K562 (cell line): Measurements from ENCODE around the gene SDE2. TPM values are rescaled to one million over a fixed set of nuclear protein-coding genes. Genes with fewer than 3 reads are reported as not detected.

ENCODE experiments used
- CBX8 ChIP-seq: fragments of 200-600 bp; sonication (generic); IDR thresholded peaks from 2 replicates; pipeline ENCODE4 v1.6.1; 2012; ENCODE audit warnings: borderline replicate concordance, mixed run types, low read depth, mild to moderate bottlenecking, moderate library complexity, mixed read lengths, low read length, control low read depth, inconsistent platforms; ENCODE audit not compliant: poor library complexity, severe bottlenecking; ENCODE audit errors: extremely low read depth
- CHD2 ChIP-seq: IDR thresholded peaks from 2 replicates; pipeline ENCODE4 v1.6.1; 2011; ENCODE audit warnings: low read depth, low read length
- E2F1 ChIP-seq: sonication (generic); formaldehyde crosslinking; IDR thresholded peaks from 2 replicates; pipeline ENCODE4 v1.8.1; 2023; ENCODE audit warnings: mild to moderate bottlenecking, missing genetic modification reagents, moderate library complexity
- EGR1 ChIP-seq: fragments of 450-650 bp; conservative IDR thresholded peaks from 2 replicates; pipeline ENCODE4 v1.6.1; 2017; ENCODE audit warnings: mild to moderate bottlenecking
- ETV6 ChIP-seq, 3 experiments: fragments of 150-350 bp in 1 of 3; sonication (generic) in 1 of 3; formaldehyde crosslinking in 1 of 3; IDR thresholded peaks; 2 replicates each; pipeline versions ENCODE4 v1.6.1 to v1.8.0; 2014 to 2022; ENCODE audit warnings: borderline replicate concordance in 2 of 3, low read depth in 2 of 3, antibody characterized with exemption in 1 of 3, low read length in 1 of 3, mild to moderate bottlenecking in 1 of 3, missing genetic modification reagents in 1 of 3
- FOXJ3 ChIP-seq: sonication (generic); formaldehyde crosslinking; IDR thresholded peaks from 2 replicates; pipeline ENCODE4 v1.4.0; 2020; ENCODE audit warnings: mild to moderate bottlenecking, missing genetic modification reagents
- GABPB1 ChIP-seq: sonication (generic); formaldehyde crosslinking; IDR thresholded peaks from 2 replicates; pipeline ENCODE4 v1.8.0; 2022; ENCODE audit warnings: mild to moderate bottlenecking, missing genetic modification reagents
- HNRNPL ChIP-seq: fragments of 200-400 bp; formaldehyde crosslinking; IDR thresholded peaks from 2 replicates; pipeline ENCODE4 v1.6.1; 2017; ENCODE audit warnings: low read depth, mild to moderate bottlenecking, low read length
- IRF2 ChIP-seq: sonication (generic); formaldehyde crosslinking; IDR thresholded peaks from 2 replicates; pipeline ENCODE4 v1.8.1; 2022; ENCODE audit warnings: mild to moderate bottlenecking, missing genetic modification reagents
- KHSRP ChIP-seq: fragments of 450-650 bp; IDR thresholded peaks from 2 replicates; pipeline ENCODE4 v1.6.1; 2017
- MYNN ChIP-seq, 2 experiments: sonication (generic); formaldehyde crosslinking in 1 of 2; IDR thresholded peaks; 2 replicates each; pipeline versions ENCODE4 v1.5.0 to v1.6.1; 2016 to 2020; ENCODE audit warnings: antibody characterized with exemption in 1 of 2, missing genetic modification reagents in 1 of 2
- NCOA2 ChIP-seq, 2 experiments: fragments of 450-650 bp; IDR thresholded peaks; 2 replicates each; pipeline ENCODE4 v1.6.1; 2018; ENCODE audit warnings: mild to moderate bottlenecking in 2 of 2, moderate library complexity in 1 of 2; ENCODE audit not compliant: partially characterized antibody in 2 of 2
- NR2C1 ChIP-seq, 2 experiments: fragments of 450-650 bp; IDR thresholded peaks; 2 replicates each; pipeline ENCODE4 v1.6.1; 2017; ENCODE audit warnings: mild to moderate bottlenecking in 2 of 2, antibody characterized with exemption in 1 of 2, inconsistent platforms in 1 of 2, missing compliant biosample characterization in 1 of 2, missing genetic modification characterization in 1 of 2
- NRF1 ChIP-seq, 2 experiments: fragments of 450-650 bp; IDR thresholded peaks in 1 of 2; conservative IDR thresholded peaks in 1 of 2; 2 replicates each; pipeline ENCODE4 v1.6.1; 2014; ENCODE audit warnings: mild to moderate bottlenecking in 2 of 2
- PHB ChIP-seq: fragments of 250-450 bp; sonication (Bioruptor Pico); IDR thresholded peaks from 2 replicates; pipeline ENCODE4 v1.5.0; 2021
- POLR2A ChIP-seq: fragments of 450-650 bp; conservative IDR thresholded peaks from 2 replicates; pipeline ENCODE4 v1.6.1; 2016
- PRMT5 ChIP-seq: sonication (generic); formaldehyde crosslinking; IDR thresholded peaks from 2 replicates; pipeline ENCODE4 v1.5.0; 2020; ENCODE audit warnings: missing genetic modification reagents
- RAD21 ChIP-seq, 2 experiments: fragments of 250-450 bp in 1 of 2; fragments of 450-650 bp in 1 of 2; sonication (Bioruptor Pico) in 1 of 2; formaldehyde crosslinking in 1 of 2; IDR thresholded peaks in 1 of 2; conservative IDR thresholded peaks in 1 of 2; 2 replicates each; pipeline versions ENCODE4 v1.4.0 to v1.8.0; 2020 to 2022; ENCODE audit warnings: mild to moderate bottlenecking in 2 of 2, moderate library complexity in 1 of 2
- SLC30A9 ChIP-seq: fragments of 250-450 bp; sonication (Bioruptor Pico); IDR thresholded peaks from 2 replicates; pipeline ENCODE4 v1.8.0; 2022; ENCODE audit warnings: mild to moderate bottlenecking, moderate library complexity
- TFAM ChIP-seq: fragments of 250-450 bp; sonication (Bioruptor Pico); conservative IDR thresholded peaks from 2 replicates; pipeline ENCODE4 v1.5.0; 2021; ENCODE audit warnings: mild to moderate bottlenecking, moderate library complexity
- THRA ChIP-seq: fragments of 450-650 bp; IDR thresholded peaks from 2 replicates; pipeline ENCODE4 v1.6.1; 2017; ENCODE audit warnings: mild to moderate bottlenecking, moderate library complexity
- USF1 ChIP-seq: sonication (generic); formaldehyde crosslinking; IDR thresholded peaks from 2 replicates; pipeline ENCODE4 v1.9.0; 2022; ENCODE audit warnings: mild to moderate bottlenecking, missing genetic modification reagents
- ZNF143 ChIP-seq: sonication (generic); formaldehyde crosslinking; IDR thresholded peaks from 2 replicates; pipeline ENCODE4 v1.9.0; 2022; ENCODE audit warnings: mild to moderate bottlenecking, missing genetic modification reagents
- ZNF224 ChIP-seq: sonication (generic); formaldehyde crosslinking; IDR thresholded peaks from 2 replicates; pipeline ENCODE4 v1.8.0; 2022; ENCODE audit warnings: mild to moderate bottlenecking, missing genetic modification reagents
- ZNF253 ChIP-seq: fragments of 250-450 bp; sonication (Bioruptor Pico); conservative IDR thresholded peaks from 2 replicates; pipeline ENCODE4 v1.6.1; 2021; ENCODE audit warnings: mild to moderate bottlenecking
- ZNF444 ChIP-seq: fragments of 250-450 bp; sonication (Bioruptor Pico); IDR thresholded peaks from 2 replicates; pipeline ENCODE4 v1.4.0; 2020; ENCODE audit warnings: mild to moderate bottlenecking, moderate library complexity
- ZNF551 ChIP-seq: fragments of 250-450 bp; sonication (Bioruptor Pico); IDR thresholded peaks from 2 replicates; pipeline ENCODE4 v1.5.0; 2021; ENCODE audit warnings: mild to moderate bottlenecking, moderate library complexity
- ZNF717 ChIP-seq: fragments of 250-450 bp; sonication (Bioruptor Pico); IDR thresholded peaks from 2 replicates; pipeline ENCODE4 v1.5.0; 2021
- ZSCAN29 ChIP-seq: fragments of 450-650 bp; IDR thresholded peaks from 2 replicates; pipeline ENCODE4 v1.6.1; 2017
- polyA plus RNA-seq, 8 experiments: library from polyadenylated mRNA; depleted of rRNA in 4 of 8; stranded (reverse) in 5 of 8; unstranded in 3 of 8; fragments of >200 nt; fragmentation: Nextera tagmentation in 2 of 8; fragmentation: Illumina TruSeq in 1 of 8; extraction: Ambion mirVana in 2 of 8; extraction: Trizol in 1 of 8; gene quantifications; 2 replicates each; pipeline versions ENCODE4 v1.2.1 to v1.2.3, GENCODE V29; 2011 to 2014; ENCODE audit warnings: inconsistent platforms in 1 of 8, missing spikeins in 1 of 8
- total RNA-seq, 7 experiments: library from RNA; depleted of rRNA in 6 of 7; stranded (reverse); fragments of >200 nt in 6 of 7; fragmentation: Illumina TruSeq in 2 of 7; extraction: Trizol in 2 of 7; gene quantifications; 2 replicates each; pipeline versions ENCODE4 v1.2.1 to v1.2.3, GENCODE V29; 2011 to 2021; ENCODE audit warnings: low replicate concordance in 1 of 7

SDE2 gene
- total and polyA plus RNA-seq, 9 of the 15 experiments (the other 6 are each of a cell fraction or from before 2014, with no cell fraction given): 14.3 to 62.3 (median 46.0) TPM

GRCh38 chr1:226009650-226010044 lies 10.5 kb upstream of the SDE2 start (continued):
- no peak for TF ChIP-seq NRF1 (conservative IDR thresholded peaks at IDR 0.05 in 1 of 2, IDR thresholded peaks at IDR 0.05 in 1 of 2)
- TF ChIP-seq PRMT5 (CRISPR knock-in tag): no peak
- no peak for TF ChIP-seq GABPB1
- TF ChIP-seq ZNF717 (CRISPR knock-in tag): no peak
- no peak for TF ChIP-seq USF1 (CRISPR knock-in tag)
- no peak for TF ChIP-seq IRF2 (CRISPR knock-in tag)
- TF ChIP-seq TFAM (CRISPR knock-in tag): no peak
- TF ChIP-seq ETV6 (IDR thresholded peaks at IDR 0.05; ENCODE audit: borderline replicate concordance in 1 of 2, low read depth in 2 of 2, low read length in 1 of 2): no peak
- no peak for TF ChIP-seq ETV6 (CRISPR knock-in tag; IDR thresholded peaks at IDR 0.05; ENCODE audit: borderline replicate concordance)
- TF ChIP-seq ZNF444 (CRISPR knock-in tag): no peak
- no peak for TF ChIP-seq KHSRP
- peak in 1 of 2 experiments; percentile 31; a peak in 1 of 4 replicates for TF ChIP-seq RAD21 (CRISPR knock-in tag; conservative IDR thresholded peaks at IDR 0.05 in 1 of 2, IDR thresholded peaks at IDR 0.05 in 1 of 2)
- no peak for TF ChIP-seq ZNF551 (CRISPR knock-in tag)
- TF ChIP-seq NCOA2 (IDR thresholded peaks at IDR 0.05; ENCODE audit: partially characterized antibody in 2 of 2): no peak
- no peak for TF ChIP-seq ZNF224 (CRISPR knock-in tag)
- no peak for TF ChIP-seq CBX8
- TF ChIP-seq ZSCAN29: no peak
- TF ChIP-seq FOXJ3 (CRISPR knock-in tag): no peak
- no peak for TF ChIP-seq HNRNPL
- no peak for TF ChIP-seq POLR2A
- no peak for TF ChIP-seq PHB
- TF ChIP-seq THRA: no peak
- peak; percentile 82 for TF ChIP-seq MYNN (IDR thresholded peaks at IDR 0.05)
- TF ChIP-seq MYNN (CRISPR knock-in tag; IDR thresholded peaks at IDR 0.05): no peak
- TF ChIP-seq SLC30A9 (CRISPR knock-in tag): no peak
- TF ChIP-seq CHD2: no peak
- TF ChIP-seq NR2C1 (IDR thresholded peaks at IDR 0.05): no peak
- TF ChIP-seq NR2C1 (tag; IDR thresholded peaks at IDR 0.05): no peak
- TF ChIP-seq ZNF253 (CRISPR knock-in tag): no peak
- TF ChIP-seq EGR1: no peak
- no peak for TF ChIP-seq ZNF143
- TF ChIP-seq E2F1 (CRISPR knock-in tag): no peak
